HL-60 (cell line): ENCODE results near the gene KDM4C.

Experiments
- DNase-seq, 2 experiments: peaks; one replicate each; pipeline ENCODE4 v3.0.0-alpha.2; 2010 to 2020; ENCODE audit warnings: low read depth in 1 of 2, low spot score in 1 of 2
- H3K27ac ChIP-seq: fragments of 250-450 bp; sonication (Bioruptor Pico); replicated peaks from 2 replicates; pipeline ENCODE4 v1.5.1; 2020; ENCODE audit warnings: mild to moderate bottlenecking, moderate library complexity
- H3K27me3 ChIP-seq: fragments of 250-450 bp; sonication (Bioruptor Pico); 2 replicates; pipeline ENCODE4 v1.5.1; 2021; ENCODE audit warnings: mild to moderate bottlenecking, moderate library complexity; ENCODE audit not compliant: insufficient read depth, poor library complexity, severe bottlenecking
- H3K4me3 ChIP-seq: replicated peaks from 2 replicates; pipeline ENCODE4 v1.5.1; 2011; ENCODE audit warnings: mild to moderate bottlenecking, control low read depth, low read length; ENCODE audit not compliant: insufficient read depth
- GABPA ChIP-seq: IDR thresholded peaks from 2 replicates; pipeline ENCODE4 v1.6.1; 2012; ENCODE audit warnings: low read depth
- POLR2AphosphoS5 ChIP-seq: IDR thresholded peaks from 2 replicates; pipeline ENCODE4 v1.6.1; 2012; ENCODE audit warnings: low read depth
- REST ChIP-seq: IDR thresholded peaks from 2 replicates; pipeline ENCODE4 v1.6.1; 2012; ENCODE audit warnings: low read depth; ENCODE audit not compliant: insufficient replicate concordance
- SPI1 ChIP-seq: IDR thresholded peaks from 2 replicates; pipeline ENCODE4 v1.6.1; 2012; ENCODE audit warnings: low read depth, mild to moderate bottlenecking, borderline replicate concordance
- TF ChIP-seq, protein P1 (sequence below): IDR thresholded peaks from one replicate; pipeline ENCODE4 v1.5.1; 2011; ENCODE audit warnings: low read length, control low read depth, inconsistent platforms; ENCODE audit not compliant: insufficient read depth

Gene KDM4C

GRCh38 chr9:7067169-7067568 lies 309.4 kb downstream of the KDM4C start:
- Histone ChIP-seq H3K27ac (no peak overlapping the region), H3K27me3 (no peaks in the 10 kb centered on the region), H3K4me3 (no peak overlapping the region)
- DNase-seq = no peak
- TF ChIP-seq REST = no peak
- no peak for TF ChIP-seq SPI1
- no peak for TF ChIP-seq POLR2AphosphoS5
- TF ChIP-seq, protein P1, sequence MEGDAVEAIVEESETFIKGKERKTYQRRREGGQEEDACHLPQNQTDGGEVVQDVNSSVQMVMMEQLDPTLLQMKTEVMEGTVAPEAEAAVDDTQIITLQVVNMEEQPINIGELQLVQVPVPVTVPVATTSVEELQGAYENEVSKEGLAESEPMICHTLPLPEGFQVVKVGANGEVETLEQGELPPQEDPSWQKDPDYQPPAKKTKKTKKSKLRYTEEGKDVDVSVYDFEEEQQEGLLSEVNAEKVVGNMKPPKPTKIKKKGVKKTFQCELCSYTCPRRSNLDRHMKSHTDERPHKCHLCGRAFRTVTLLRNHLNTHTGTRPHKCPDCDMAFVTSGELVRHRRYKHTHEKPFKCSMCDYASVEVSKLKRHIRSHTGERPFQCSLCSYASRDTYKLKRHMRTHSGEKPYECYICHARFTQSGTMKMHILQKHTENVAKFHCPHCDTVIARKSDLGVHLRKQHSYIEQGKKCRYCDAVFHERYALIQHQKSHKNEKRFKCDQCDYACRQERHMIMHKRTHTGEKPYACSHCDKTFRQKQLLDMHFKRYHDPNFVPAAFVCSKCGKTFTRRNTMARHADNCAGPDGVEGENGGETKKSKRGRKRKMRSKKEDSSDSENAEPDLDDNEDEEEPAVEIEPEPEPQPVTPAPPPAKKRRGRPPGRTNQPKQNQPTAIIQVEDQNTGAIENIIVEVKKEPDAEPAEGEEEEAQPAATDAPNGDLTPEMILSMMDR = no peak
- TF ChIP-seq GABPA = no peak

- DNase-seq = no peak
- Histone ChIP-seq H3K4me3 (no peak overlapping the region), H3K27me3 (no peaks in the 10 kb centered on the region), H3K27ac (no peak overlapping the region)
- TF ChIP-seq, protein P1 = no peak
- no peak for TF ChIP-seq POLR2AphosphoS5
- TF ChIP-seq SPI1 = no peak
- TF ChIP-seq GABPA = no peak
- TF ChIP-seq REST = no peak
These were observed 314.1 kb downstream of the KDM4C start for GRCh38 chr9:7071916-7072315.

DNA sequence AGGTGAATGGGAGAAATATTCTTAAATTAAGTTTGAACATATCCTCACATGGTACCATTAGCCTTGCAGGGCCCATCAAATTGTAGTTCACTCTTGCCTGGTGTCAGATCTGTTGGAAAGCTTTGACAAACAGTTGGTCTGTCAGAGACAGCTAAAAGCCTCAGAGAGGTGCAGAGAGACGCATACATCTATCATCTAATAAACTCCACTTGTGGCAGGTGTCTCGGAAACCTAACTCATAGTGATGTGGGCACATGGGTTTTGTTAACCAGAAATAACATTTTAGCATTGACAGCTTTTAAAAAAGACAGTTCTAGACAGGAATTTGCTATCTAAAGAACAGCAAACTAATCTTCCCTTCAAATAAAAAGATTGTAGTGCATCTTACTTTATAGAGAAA lies 315.9 kb downstream of the KDM4C start:
- no peak for DNase-seq
- Histone ChIP-seq H3K4me3 (no peak overlapping the region), H3K27ac (no peak overlapping the region), H3K27me3 (no peaks in the 10 kb centered on the region)
- no peak for TF ChIP-seq SPI1
- no peak for TF ChIP-seq POLR2AphosphoS5

GRCh38 chr9:7075154-7075553 lies 317.4 kb downstream of the KDM4C start:
- DNase-seq = no peak
- TF ChIP-seq POLR2AphosphoS5 = no peak
- TF ChIP-seq, protein P1 = no peak
- no peak for TF ChIP-seq SPI1
- TF ChIP-seq REST = no peak
- no peak for TF ChIP-seq GABPA

More at GRCh38 chr9:7075154-7075553, 317.4 kb downstream of the KDM4C start:
- H3K27me3 ChIP-seq = no peaks in the 10 kb centered on the region
- no peak overlapping the region for H3K27ac ChIP-seq
- no peak overlapping the region for H3K4me3 ChIP-seq
